ENCODE results near the gene ADGRG3. TPM values are rescaled to one million over a fixed set of nuclear protein-coding genes. Genes with fewer than 3 reads are reported as not detected.

Gene ADGRG3
- total RNA-seq, 3 donors from 2014 or later (not counting 1 experiment from before 2014, with no cell fraction given): 16.6 to 57.3 (median 20.7) TPM

- WGBS (ENCODE audit: insufficient coverage): 35% methylated on average over 7 of the region's 7 CpGs
- Histone ChIP-seq H3K9me3 (ENCODE audit: control insufficient read depth, insufficient read depth, low read length) (no peaks in the 10 kb centered on the region), H3K27ac (ENCODE audit: low read length) (no peak overlapping the region), H3K4me1 (ENCODE audit: control insufficient read depth, insufficient read depth, low read length) (peaks cover 30% of the 10 kb centered on the region), H3K27me3 (ENCODE audit: control insufficient read depth, insufficient read depth, low read length) (no peaks in the 10 kb centered on the region), H3K4me3 (ENCODE audit: low read length) (peak overlapping the region; percentile 33), H3K36me3 (ENCODE audit: control insufficient read depth, insufficient read depth, low read length) (no peaks in the 10 kb centered on the region)
- Mint-ChIP-seq H3K27ac (peak overlapping the region; percentile 27 to 77), H3K4me1 (peaks cover 25 to 38% of the 10 kb centered on the region in 2 donors), H3K27me3 (ENCODE audit: low read depth in 2 of 2) (peaks cover 0 to 12% of the 10 kb centered on the region in 2 donors), H3K4me3 (peak overlapping the region; percentile 21), H3K9me3 (no peaks in the 10 kb centered on the region), H3K36me3 (no peaks in the 10 kb centered on the region)
- no peak for TF ChIP-seq CTCF (IDR thresholded peaks at IDR 0.05)
- intact Hi-C loops (cut with micrococcal nuclease): no loop called here
- ATAC-seq: no peak
- DNase-seq: no peak
These were observed 39.3 kb upstream of the ADGRG3 start for GRCh38 chr16:57628783-57629293.

- Mint-ChIP-seq H3K27ac (peak overlapping the region; percentile 27 to 77), H3K36me3 (no peaks in the 10 kb centered on the region), H3K4me3 (peak overlapping the region; percentile 31), H3K27me3 (ENCODE audit: low read depth in 2 of 2) (peaks cover 0 to 12% of the 10 kb centered on the region in 2 donors), H3K9me3 (no peaks in the 10 kb centered on the region), H3K4me1 (peaks cover 25 to 35% of the 10 kb centered on the region in 2 donors)
- intact Hi-C loops (cut with micrococcal nuclease): no loop called here
- H3K36me3 ChIP-seq (ENCODE audit: control insufficient read depth, insufficient read depth, low read length): no peaks in the 10 kb centered on the region
- H3K4me3 ChIP-seq (ENCODE audit: low read length): peak overlapping the region; percentile 33
- H3K27ac ChIP-seq (ENCODE audit: low read length): no peak overlapping the region
- WGBS (ENCODE audit: insufficient coverage): 39% methylated on average over 20 of the region's 22 CpGs
- TF ChIP-seq CTCF (IDR thresholded peaks at IDR 0.05): no peak
- ATAC-seq (peak in 1 of 3 donors; percentile 18), DNase-seq (no peak)
- no peaks in the 10 kb centered on the region for H3K9me3 ChIP-seq (ENCODE audit: control insufficient read depth, insufficient read depth, low read length)
- no peaks in the 10 kb centered on the region for H3K27me3 ChIP-seq (ENCODE audit: control insufficient read depth, insufficient read depth, low read length)
- peaks cover 33% of the 10 kb centered on the region for H3K4me1 ChIP-seq (ENCODE audit: control insufficient read depth, insufficient read depth, low read length)
These were observed 38.3 kb upstream of the ADGRG3 start for GRCh38 chr16:57629516-57630406.

GRCh38 chr16:57630407-57630797, 37.7 kb upstream of the ADGRG3 start:
- intact Hi-C loops (cut with micrococcal nuclease): no loop called here
- ATAC-seq: no peak
- H3K4me1 ChIP-seq (ENCODE audit: control insufficient read depth, insufficient read depth, low read length): peaks cover 33% of the 10 kb centered on the region
- H3K27ac Mint-ChIP-seq: peak overlapping the region in 1 of 2 donors; percentile 77
- no peaks in the 10 kb centered on the region for H3K9me3 Mint-ChIP-seq
- H3K27ac ChIP-seq (ENCODE audit: low read length): no peak overlapping the region
- TF ChIP-seq CTCF (IDR thresholded peaks at IDR 0.05): no peak
- peak overlapping the region; percentile 12 for H3K4me3 ChIP-seq (ENCODE audit: low read length)
- H3K27me3 ChIP-seq (ENCODE audit: control insufficient read depth, insufficient read depth, low read length): no peaks in the 10 kb centered on the region
- 70% methylated on average over 10 of the region's 10 CpGs for WGBS (ENCODE audit: insufficient coverage)
- no peaks in the 10 kb centered on the region for H3K36me3 ChIP-seq (ENCODE audit: control insufficient read depth, insufficient read depth, low read length)
- DNase-seq: no peak
- H3K27me3 Mint-ChIP-seq (ENCODE audit: low read depth in 2 of 2): peaks cover 0 to 10% of the 10 kb centered on the region in 2 donors
- H3K4me1 Mint-ChIP-seq: peaks cover 24 to 30% of the 10 kb centered on the region in 2 donors
- peak overlapping the region; percentile 72 for H3K4me3 Mint-ChIP-seq
- no peaks in the 10 kb centered on the region for H3K9me3 ChIP-seq (ENCODE audit: control insufficient read depth, insufficient read depth, low read length)
- H3K36me3 Mint-ChIP-seq: no peaks in the 10 kb centered on the region

Data from natural killer cell (primary cell).